ENCODE measurements around the gene SERPINB10.

Gene SERPINB10

DNA sequence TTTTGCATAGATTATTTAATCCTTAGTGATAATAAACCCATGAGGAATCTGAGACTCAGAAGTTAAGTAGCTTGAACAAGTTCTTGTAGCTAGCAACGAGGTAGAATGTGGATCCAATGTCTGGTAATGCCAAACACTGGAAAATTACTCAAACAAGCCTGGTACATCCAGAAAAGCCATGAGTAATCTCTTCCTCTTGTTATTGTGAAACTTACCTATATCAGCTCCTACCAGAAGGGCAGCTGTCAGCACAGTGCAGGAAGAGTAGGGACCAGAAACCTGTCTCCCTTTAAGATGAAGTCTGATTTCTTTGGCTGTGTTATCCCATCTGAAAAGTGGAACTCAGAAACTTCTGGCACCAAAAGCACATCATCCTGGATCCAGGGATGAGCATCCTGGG is 54.4 kb downstream of the SERPINB10 start:
- no peak overlapping the region for H2AFZ ChIP-seq (ENCODE audit: low read length)
- no peak for DNase-seq
- no peaks in the 10 kb centered on the region for H3K9me2 ChIP-seq (replicated peaks; ENCODE audit: insufficient read depth, low read length)
- H3K9me3 ChIP-seq (replicated peaks; ENCODE audit: insufficient read depth, low read length) = no peaks in the 10 kb centered on the region
- H3K9ac ChIP-seq (ENCODE audit: low read length) = no peak overlapping the region
- no peak overlapping the region for H3K4me3 ChIP-seq (ENCODE audit: low read length)
- H3K79me2 ChIP-seq (ENCODE audit: low read length) = no peaks in the 10 kb centered on the region
- H3K36me3 ChIP-seq (replicated peaks; ENCODE audit: insufficient read depth, low read length) = no peaks in the 10 kb centered on the region
- H3K27ac ChIP-seq (ENCODE audit: low read length) = no peak overlapping the region
- TF ChIP-seq, protein P1, sequence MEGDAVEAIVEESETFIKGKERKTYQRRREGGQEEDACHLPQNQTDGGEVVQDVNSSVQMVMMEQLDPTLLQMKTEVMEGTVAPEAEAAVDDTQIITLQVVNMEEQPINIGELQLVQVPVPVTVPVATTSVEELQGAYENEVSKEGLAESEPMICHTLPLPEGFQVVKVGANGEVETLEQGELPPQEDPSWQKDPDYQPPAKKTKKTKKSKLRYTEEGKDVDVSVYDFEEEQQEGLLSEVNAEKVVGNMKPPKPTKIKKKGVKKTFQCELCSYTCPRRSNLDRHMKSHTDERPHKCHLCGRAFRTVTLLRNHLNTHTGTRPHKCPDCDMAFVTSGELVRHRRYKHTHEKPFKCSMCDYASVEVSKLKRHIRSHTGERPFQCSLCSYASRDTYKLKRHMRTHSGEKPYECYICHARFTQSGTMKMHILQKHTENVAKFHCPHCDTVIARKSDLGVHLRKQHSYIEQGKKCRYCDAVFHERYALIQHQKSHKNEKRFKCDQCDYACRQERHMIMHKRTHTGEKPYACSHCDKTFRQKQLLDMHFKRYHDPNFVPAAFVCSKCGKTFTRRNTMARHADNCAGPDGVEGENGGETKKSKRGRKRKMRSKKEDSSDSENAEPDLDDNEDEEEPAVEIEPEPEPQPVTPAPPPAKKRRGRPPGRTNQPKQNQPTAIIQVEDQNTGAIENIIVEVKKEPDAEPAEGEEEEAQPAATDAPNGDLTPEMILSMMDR (IDR thresholded peaks at IDR 0.05; ENCODE audit: low read length) = no peak
- TF ChIP-seq EZH2phosphoT487 (IDR thresholded peaks at IDR 0.05; ENCODE audit: low read length) (no peak), EZH2 (optimal IDR thresholded peaks at IDR 0.05; ENCODE audit: low read depth, low read length) (no peak)
- H3K4me1 ChIP-seq (ENCODE audit: low read length) = 0 out of 2 replicates have a peak, but pooled peaks cover 3% of the 10 kb centered on the region
- H3K4me2 ChIP-seq (ENCODE audit: low read depth, low read length) = no peak overlapping the region
- no peaks in the 10 kb centered on the region for H3K27me3 ChIP-seq (replicated peaks; ENCODE audit: insufficient read depth, low read length)
- H4K20me1 ChIP-seq (ENCODE audit: insufficient read depth, low read length) = no peaks in the 10 kb centered on the region
- H3F3A ChIP-seq (ENCODE audit: insufficient read depth, low read length) = no peaks in the 10 kb centered on the region

DNA sequence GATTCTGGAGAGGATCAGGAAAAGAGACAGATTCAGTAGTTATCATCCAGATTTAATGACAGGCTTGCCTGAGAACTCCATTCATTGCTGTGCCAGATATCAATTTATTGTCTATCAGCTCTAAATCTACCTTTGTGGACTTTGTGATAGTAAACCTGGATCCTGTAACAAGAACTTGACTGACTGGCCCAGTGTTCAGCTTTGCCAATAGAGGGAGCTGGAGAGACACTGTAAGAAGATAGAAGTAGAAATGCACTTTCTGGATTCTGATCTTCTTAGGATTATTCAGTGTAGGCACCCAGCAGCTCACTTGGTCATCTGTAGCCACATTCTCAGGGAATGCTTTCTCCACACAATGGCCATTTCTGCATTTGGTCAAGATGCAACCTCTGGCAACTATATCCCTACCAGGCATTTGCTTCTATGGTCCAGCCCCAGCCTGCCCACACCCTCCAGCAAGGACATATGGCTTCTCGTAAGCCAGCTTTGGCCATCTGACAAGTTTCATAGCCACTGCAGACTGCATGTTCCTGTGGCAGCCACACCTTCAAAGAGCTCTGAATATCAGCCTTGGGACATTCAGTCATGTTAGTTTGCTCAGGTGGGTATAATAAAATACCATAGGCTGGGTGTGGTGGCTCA is 56.0 kb downstream of the SERPINB10 start:
- Histone ChIP-seq H3K9ac (ENCODE audit: low read length) (no peak overlapping the region), H3K4me3 (ENCODE audit: low read length) (no peak overlapping the region), H3K4me2 (ENCODE audit: low read depth, low read length) (no peak overlapping the region), H3F3A (ENCODE audit: insufficient read depth, low read length) (no peaks in the 10 kb centered on the region), H3K36me3 (replicated peaks; ENCODE audit: insufficient read depth, low read length) (no peaks in the 10 kb centered on the region), H2AFZ (ENCODE audit: low read length) (no peak overlapping the region), H3K9me3 (replicated peaks; ENCODE audit: insufficient read depth, low read length) (no peaks in the 10 kb centered on the region), H3K27me3 (replicated peaks; ENCODE audit: insufficient read depth, low read length) (no peaks in the 10 kb centered on the region), H4K20me1 (ENCODE audit: insufficient read depth, low read length) (no peaks in the 10 kb centered on the region), H3K27ac (ENCODE audit: low read length) (no peak overlapping the region), H3K79me2 (ENCODE audit: low read length) (no peaks in the 10 kb centered on the region), H3K9me2 (replicated peaks; ENCODE audit: insufficient read depth, low read length) (no peaks in the 10 kb centered on the region), H3K4me1 (ENCODE audit: low read length) (0 out of 2 replicates have a peak, but pooled peaks cover 3% of the 10 kb centered on the region)
- TF ChIP-seq EZH2phosphoT487 (IDR thresholded peaks at IDR 0.05; ENCODE audit: low read length) (no peak), EZH2 (optimal IDR thresholded peaks at IDR 0.05; ENCODE audit: low read depth, low read length) (no peak)
- TF ChIP-seq, protein P1 (IDR thresholded peaks at IDR 0.05; ENCODE audit: low read length) = peak; percentile 87
- peak; percentile 71 for DNase-seq

DNA sequence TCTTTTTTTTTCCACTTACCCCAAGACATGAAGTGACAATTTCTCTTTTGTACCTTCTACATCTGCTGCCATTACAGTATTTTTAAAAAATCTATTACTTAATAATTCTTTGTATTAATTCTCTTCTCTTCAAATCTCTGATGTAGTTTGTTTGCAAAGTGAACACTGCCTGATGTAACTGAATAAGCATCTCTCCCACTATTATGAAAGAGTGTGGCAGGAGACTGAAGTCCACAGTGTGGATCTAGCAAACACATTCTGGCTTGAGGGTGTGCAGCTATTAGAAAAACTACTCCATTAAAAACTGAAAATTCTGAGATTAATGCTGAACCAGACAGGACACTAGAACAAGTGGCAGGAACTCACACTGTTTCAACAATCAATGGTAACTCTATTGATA is 57.1 kb downstream of the SERPINB10 start:
- H3K79me2 ChIP-seq (ENCODE audit: low read length) = no peaks in the 10 kb centered on the region
- no peaks in the 10 kb centered on the region for H3K36me3 ChIP-seq (replicated peaks; ENCODE audit: insufficient read depth, low read length)
- no peak overlapping the region for H2AFZ ChIP-seq (ENCODE audit: low read length)
- no peak overlapping the region for H3K9ac ChIP-seq (ENCODE audit: low read length)
- no peaks in the 10 kb centered on the region for H3K9me2 ChIP-seq (replicated peaks; ENCODE audit: insufficient read depth, low read length)
- DNase-seq = no peak
- peaks cover 9% of the 10 kb centered on the region for H3K4me1 ChIP-seq (ENCODE audit: low read length)
- H4K20me1 ChIP-seq (ENCODE audit: insufficient read depth, low read length) = no peaks in the 10 kb centered on the region
- H3K27ac ChIP-seq (ENCODE audit: low read length) = no peak overlapping the region
- no peaks in the 10 kb centered on the region for H3K9me3 ChIP-seq (replicated peaks; ENCODE audit: insufficient read depth, low read length)
- no peaks in the 10 kb centered on the region for H3K27me3 ChIP-seq (replicated peaks; ENCODE audit: insufficient read depth, low read length)
- H3F3A ChIP-seq (ENCODE audit: insufficient read depth, low read length) = no peaks in the 10 kb centered on the region
- no peak overlapping the region for H3K4me3 ChIP-seq (ENCODE audit: low read length)
- no peak for TF ChIP-seq EZH2 (optimal IDR thresholded peaks at IDR 0.05; ENCODE audit: low read depth, low read length)
- no peak for TF ChIP-seq EZH2phosphoT487 (IDR thresholded peaks at IDR 0.05; ENCODE audit: low read length)
- TF ChIP-seq, protein P1 (IDR thresholded peaks at IDR 0.05; ENCODE audit: low read length) = no peak
- no peak overlapping the region for H3K4me2 ChIP-seq (ENCODE audit: low read depth, low read length)
